22Rv1 (cell line): Measurements from ENCODE around the gene TMEM135.

ENCODE experiments used
- ZFX ChIP-seq: fragments of 450-650 bp; IDR thresholded peaks from 2 replicates; pipeline ENCODE4 v1.6.1; 2017; ENCODE audit warnings: antibody characterized with exemption, borderline replicate concordance
- TF ChIP-seq, protein P1 (sequence below): fragments of 450-650 bp; IDR thresholded peaks from 2 replicates; pipeline ENCODE4 v1.5.1; 2017; ENCODE audit warnings: mild to moderate bottlenecking

DNA sequence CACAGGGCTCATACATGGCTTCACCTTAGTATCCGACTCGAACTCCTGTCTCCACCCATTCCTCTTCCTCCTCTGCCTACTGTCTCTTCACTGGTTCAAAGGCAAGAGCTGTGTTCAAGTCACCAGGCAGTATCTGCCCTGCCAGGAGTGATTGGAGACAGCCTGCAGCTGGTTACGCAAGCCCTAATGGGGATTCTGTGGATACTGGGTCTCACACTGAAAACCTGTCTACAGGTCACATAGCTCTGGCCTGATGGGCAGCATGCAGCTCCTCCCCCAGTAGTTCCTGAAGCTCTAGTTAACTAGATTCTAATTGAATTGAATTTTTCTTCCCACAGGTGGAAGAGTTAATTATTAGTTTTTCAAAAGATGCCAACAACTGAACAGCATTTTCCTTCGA lies 332.2 kb downstream of the TMEM135 start:
- TF ChIP-seq, protein P1, sequence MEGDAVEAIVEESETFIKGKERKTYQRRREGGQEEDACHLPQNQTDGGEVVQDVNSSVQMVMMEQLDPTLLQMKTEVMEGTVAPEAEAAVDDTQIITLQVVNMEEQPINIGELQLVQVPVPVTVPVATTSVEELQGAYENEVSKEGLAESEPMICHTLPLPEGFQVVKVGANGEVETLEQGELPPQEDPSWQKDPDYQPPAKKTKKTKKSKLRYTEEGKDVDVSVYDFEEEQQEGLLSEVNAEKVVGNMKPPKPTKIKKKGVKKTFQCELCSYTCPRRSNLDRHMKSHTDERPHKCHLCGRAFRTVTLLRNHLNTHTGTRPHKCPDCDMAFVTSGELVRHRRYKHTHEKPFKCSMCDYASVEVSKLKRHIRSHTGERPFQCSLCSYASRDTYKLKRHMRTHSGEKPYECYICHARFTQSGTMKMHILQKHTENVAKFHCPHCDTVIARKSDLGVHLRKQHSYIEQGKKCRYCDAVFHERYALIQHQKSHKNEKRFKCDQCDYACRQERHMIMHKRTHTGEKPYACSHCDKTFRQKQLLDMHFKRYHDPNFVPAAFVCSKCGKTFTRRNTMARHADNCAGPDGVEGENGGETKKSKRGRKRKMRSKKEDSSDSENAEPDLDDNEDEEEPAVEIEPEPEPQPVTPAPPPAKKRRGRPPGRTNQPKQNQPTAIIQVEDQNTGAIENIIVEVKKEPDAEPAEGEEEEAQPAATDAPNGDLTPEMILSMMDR: no peak
- TF ChIP-seq ZFX: no peak
